Stimulated activated CD4-positive, alpha-beta T cell treated with anti-CD3 and anti-CD28 coated beads, Interleukin-1b, Interleukin-23, amount 100 ng/mL, for 24 hours (primary cell): ENCODE results near the gene IGSF1.
"Not testable (repeated sequence)": the region's sequence is repeated elsewhere in the genome, so short reads cannot be mapped to it uniquely, and the experiment has no call there.

Source experiments
- DNase-seq, 4 experiments: peaks; one replicate each; pipeline ENCODE4 v3.0.0-alpha.2; 2020; ENCODE audit warnings: low read depth in 4 of 4, low spot score in 1 of 4

The IGSF1 gene

DNA sequence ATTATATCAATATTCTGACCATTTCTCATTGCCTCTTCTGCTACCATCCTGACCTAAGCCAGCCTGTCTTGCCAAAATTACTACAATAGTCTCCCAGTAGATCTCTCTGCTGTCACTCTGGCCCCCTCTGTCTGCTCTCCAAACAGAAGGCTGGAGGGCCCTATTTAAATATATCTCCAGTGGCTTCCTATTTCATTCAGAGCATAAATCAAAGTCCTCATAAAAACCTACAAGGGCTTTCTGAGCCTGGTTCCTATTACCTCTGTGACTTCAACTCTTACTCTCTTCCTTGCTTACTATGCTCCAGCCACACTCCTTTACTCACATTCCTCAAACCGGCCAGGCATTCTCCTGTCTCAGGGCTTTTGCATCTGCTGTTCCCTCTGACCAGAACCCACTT is 19.0 kb downstream of the IGSF1 start:
- no peak for DNase-seq

- no peak for DNase-seq
These were observed 24.4 kb downstream of the IGSF1 start for GRCh38 chrX:131264665-131265064.

- DNase-seq: no peak
These were observed 25.1 kb downstream of the IGSF1 start for GRCh38 chrX:131264053-131264452.

- DNase-seq: no peak
These were observed 26.1 kb downstream of the IGSF1 start for GRCh38 chrX:131262738-131263679.

DNA sequence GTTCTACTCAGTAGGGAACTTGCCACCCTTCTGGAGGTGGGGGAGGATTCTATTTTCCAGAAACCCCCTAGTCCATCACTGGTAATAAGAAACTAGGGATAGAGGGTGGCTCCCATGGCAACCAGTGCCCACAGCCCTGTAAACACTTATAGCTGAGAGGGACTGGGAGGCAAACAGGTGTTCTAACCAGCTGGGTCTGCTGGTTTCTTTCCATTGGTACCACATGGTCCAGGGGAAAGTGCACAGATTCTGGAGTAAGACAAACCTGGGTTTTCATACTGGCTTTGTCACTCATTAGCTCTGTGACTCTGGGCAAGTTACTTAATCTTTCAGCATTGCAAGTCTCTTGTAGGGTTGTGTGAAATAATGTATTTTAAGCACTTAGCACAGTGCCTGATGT is 26.9 kb downstream of the IGSF1 start:
- no peak for DNase-seq

- DNase-seq: no peak
These were observed 31.7 kb downstream of the IGSF1 start for GRCh38 chrX:131257367-131257766.

GRCh38 chrX:131250984-131251738 is 37.9 kb downstream of the IGSF1 start:
- DNase-seq: not testable (repeated sequence)

DNA sequence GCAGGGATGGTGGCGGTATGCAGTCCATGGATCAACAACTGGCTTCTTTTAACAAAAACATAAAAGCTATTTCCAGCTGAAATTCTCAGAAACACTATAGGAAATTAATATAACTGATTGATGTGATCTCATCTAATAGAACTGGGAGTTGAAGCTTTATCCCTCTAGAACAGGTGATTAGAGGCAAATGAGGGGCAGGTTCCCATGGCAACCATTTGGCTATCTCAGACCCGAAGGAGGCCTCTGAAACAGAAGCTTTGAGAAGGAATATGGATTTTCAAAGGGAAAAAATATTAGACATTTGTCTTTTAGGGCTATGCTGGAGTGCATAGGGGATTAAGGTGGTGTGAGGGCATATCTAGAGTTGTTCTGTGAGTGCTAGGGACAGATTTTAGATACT is 50.0 kb downstream of the IGSF1 start:
- no peak for DNase-seq

- DNase-seq: no peak
These were observed 51.7 kb downstream of the IGSF1 start for GRCh38 chrX:131237363-131237762.

DNA sequence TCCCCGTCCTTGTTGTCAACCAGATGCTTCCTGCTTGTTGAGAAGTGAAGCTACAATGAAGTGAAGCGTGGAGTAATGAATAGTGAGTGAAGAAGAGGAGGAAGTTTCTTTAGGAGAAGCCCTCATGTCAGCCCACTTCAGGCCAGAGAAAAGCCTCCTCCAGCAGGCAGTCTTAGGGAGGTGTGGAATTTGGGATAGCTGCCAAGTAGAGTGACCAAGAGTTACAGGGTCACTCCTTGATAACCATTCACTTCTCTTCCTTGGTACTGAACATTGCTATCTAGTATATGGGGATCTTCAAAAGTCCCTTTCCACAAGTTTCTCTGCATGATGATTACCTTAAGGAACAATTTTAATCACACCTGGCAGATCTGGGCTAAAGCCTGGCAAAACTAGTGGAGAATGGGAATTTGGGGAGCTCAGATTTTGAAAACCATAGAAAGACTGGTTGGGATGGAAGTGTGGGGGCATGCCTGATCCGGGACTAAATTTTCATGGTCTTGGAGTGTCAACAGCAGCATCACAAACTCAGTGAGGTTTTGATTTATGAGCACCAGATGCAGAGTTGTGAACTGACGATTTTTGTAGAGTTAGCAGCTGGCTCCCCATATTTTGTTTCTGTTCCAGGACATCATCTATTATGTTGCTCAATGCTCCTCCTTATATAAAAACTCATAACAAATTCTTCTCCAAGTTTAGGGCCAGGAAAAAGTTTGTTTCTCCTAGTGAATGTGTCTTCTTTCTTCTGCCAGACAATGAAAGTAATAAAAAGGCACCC is 53.1 kb downstream of the IGSF1 start:
- no peak for DNase-seq

DNA sequence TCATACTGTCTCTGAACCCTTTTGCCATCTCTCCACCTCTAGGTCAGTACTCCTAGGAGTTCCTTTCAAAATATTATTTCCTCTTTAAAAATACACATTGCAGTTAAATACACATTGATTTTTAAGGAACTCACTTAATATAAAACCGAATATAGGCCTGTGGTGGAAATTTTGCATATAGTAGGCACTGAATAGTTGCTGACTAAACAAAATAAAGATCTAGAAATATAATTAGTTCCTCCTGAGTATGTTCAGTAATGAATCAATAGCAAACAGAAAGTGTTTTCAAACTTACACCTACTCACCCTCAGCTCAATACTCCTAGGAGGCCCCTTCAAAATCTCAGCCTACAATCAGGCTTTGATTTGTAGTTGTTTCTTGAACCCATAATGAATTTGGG is 61.5 kb downstream of the IGSF1 start:
- no peak for DNase-seq

- no peak for DNase-seq
These were observed 62.5 kb downstream of the IGSF1 start for GRCh38 chrX:131226591-131226990.

- DNase-seq: no peak
These were observed 64.0 kb downstream of the IGSF1 start for GRCh38 chrX:131225078-131225477.
